Omental fat pad (tissue), 4 donors: ENCODE measurements around the gene ATP9A. TPM values are rescaled to one million over a fixed set of nuclear protein-coding genes. Genes with fewer than 3 reads are reported as not detected.
A peak's percentile ranks its signal among the peaks of the same experiment; 100 is the strongest.
"Not testable (repeated sequence)": the region's sequence is repeated elsewhere in the genome, so short reads cannot be mapped to it uniquely, and the experiment has no call there.

Experiments used
- ATAC-seq: fragments of 150-250 bp; one replicate; pipeline ENCODE4 v1.9.1; 2016; ENCODE audit warnings: mild to moderate bottlenecking, moderate library complexity; ENCODE audit not compliant: low FRiP score
- DNase-seq: peaks from one replicate; pipeline ENCODE4 v3.0.0-alpha.2; 2019; ENCODE audit warnings: low spot score
- total RNA-seq, 4 donors: library from RNA; depleted of rRNA; stranded (reverse); fragments of >200 nt; gene quantifications; one replicate each; pipeline ENCODE4 v1.1.0, GENCODE V29; 2016
- TF ChIP-seq, protein P1 (sequence below), 3 donors: fragments of 450-650 bp; IDR thresholded peaks; one replicate each; pipeline ENCODE4 v1.5.1; 2016 to 2017; ENCODE audit warnings: antibody characterized with exemption in 3 of 3, mild to moderate bottlenecking in 3 of 3, moderate library complexity in 2 of 3

Gene ATP9A
- total RNA-seq, 4 donors from 2014 or later, result 16.7 to 129 (median 55.0) TPM

DNA sequence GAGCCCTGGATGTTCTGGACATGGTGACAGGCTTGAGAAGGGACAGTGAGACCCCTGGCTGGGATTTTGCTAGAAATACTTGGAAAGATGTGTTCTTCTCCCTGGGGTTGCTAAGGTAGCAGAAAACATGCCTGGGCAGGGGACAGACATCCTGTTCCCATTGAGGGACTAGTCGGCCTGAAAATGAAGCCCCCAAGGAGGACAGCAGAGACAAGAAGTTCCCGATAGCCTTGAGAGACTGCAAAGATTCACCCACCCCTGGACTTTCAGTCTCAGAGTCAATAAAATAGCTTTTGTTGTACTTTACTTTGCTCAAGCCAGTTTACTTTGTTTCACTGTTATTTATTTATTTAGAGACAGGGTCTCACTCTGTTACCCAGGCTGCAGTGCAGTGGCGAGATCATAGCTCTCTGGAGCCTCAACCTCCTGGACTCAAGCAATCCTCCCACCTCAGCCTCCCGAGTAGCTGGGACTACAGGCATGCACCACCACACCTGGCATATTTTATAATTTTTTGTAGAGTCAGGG lies 28.4 kb downstream of the ATP9A start:
- DNase-seq (no peak), ATAC-seq (no peak)
- TF ChIP-seq, protein P1, sequence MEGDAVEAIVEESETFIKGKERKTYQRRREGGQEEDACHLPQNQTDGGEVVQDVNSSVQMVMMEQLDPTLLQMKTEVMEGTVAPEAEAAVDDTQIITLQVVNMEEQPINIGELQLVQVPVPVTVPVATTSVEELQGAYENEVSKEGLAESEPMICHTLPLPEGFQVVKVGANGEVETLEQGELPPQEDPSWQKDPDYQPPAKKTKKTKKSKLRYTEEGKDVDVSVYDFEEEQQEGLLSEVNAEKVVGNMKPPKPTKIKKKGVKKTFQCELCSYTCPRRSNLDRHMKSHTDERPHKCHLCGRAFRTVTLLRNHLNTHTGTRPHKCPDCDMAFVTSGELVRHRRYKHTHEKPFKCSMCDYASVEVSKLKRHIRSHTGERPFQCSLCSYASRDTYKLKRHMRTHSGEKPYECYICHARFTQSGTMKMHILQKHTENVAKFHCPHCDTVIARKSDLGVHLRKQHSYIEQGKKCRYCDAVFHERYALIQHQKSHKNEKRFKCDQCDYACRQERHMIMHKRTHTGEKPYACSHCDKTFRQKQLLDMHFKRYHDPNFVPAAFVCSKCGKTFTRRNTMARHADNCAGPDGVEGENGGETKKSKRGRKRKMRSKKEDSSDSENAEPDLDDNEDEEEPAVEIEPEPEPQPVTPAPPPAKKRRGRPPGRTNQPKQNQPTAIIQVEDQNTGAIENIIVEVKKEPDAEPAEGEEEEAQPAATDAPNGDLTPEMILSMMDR (IDR thresholded peaks at IDR 0.05), result no peak

DNA sequence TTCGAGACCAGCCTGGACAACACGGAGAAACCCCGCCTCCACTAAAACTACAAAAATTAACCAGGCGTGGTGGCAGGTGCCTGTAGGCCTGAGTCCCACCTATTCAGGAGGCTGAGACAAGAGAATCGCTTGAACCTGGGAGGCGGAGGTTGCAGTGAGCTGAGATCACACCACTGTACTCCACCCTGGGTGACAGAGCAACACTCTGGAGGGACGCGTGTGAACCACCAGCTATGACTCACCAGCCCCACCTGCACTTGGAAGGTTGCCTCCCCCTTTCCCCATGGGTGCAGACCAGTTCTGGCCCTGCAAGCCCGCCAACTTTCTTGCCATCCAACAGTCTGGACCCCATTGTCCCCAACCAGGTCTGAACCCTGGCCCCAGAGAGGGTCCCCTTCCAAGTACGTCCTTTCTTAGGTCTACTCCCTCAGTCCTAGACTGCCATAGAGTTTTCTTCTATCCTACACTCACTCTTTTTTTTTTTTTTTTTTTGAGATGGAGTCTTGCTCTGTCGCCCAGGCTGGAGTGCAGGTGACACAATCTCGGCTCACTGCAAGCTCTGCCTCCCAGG lies 29.2 kb downstream of the ATP9A start:
- DNase-seq (no peak), ATAC-seq (no peak)
- TF ChIP-seq, protein P1 (IDR thresholded peaks at IDR 0.05), result no peak

DNA sequence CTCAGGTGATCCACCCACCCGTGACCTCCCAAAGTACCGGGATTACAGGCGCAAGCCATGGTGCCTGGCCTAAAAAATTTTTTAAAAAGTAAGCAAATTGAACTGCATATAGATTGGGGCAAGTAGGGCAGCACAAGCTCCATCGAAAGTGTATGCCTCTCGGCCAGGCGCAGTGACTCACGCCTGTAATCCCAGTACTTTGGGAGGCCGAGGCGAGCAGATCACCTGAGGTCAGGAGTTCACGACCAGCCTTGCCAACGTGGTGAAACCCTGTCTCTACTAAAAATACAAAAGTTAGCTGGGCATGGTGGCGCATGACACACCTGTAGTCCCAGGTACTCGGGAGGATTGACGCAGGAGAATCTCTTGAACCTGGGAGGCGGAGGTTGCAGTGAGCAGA lies 29.9 kb downstream of the ATP9A start:
- ATAC-seq, DNase-seq: not testable (repeated sequence)

DNA sequence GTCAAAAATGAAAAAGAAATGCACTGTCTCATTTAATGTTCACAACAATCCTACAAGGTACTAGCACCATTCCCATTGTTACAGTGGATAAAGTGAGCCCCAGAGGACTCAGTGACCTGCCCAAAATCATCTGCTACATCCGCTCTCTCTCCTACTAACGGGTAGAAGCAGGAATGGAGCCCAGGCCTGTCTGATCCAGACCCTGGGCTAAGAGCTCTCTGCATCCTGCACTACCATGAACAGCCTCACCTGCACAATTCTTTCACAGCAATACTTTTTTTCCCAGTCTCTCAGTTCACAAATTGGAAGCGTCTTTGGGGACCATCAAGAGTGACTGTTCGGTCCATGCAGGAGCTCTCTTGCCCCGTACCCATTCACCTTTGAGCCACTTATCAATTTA lies 31.2 kb downstream of the ATP9A start:
- ATAC-seq (no peak), DNase-seq (no peak)
- TF ChIP-seq, protein P1 (IDR thresholded peaks at IDR 0.05), result no peak

DNA sequence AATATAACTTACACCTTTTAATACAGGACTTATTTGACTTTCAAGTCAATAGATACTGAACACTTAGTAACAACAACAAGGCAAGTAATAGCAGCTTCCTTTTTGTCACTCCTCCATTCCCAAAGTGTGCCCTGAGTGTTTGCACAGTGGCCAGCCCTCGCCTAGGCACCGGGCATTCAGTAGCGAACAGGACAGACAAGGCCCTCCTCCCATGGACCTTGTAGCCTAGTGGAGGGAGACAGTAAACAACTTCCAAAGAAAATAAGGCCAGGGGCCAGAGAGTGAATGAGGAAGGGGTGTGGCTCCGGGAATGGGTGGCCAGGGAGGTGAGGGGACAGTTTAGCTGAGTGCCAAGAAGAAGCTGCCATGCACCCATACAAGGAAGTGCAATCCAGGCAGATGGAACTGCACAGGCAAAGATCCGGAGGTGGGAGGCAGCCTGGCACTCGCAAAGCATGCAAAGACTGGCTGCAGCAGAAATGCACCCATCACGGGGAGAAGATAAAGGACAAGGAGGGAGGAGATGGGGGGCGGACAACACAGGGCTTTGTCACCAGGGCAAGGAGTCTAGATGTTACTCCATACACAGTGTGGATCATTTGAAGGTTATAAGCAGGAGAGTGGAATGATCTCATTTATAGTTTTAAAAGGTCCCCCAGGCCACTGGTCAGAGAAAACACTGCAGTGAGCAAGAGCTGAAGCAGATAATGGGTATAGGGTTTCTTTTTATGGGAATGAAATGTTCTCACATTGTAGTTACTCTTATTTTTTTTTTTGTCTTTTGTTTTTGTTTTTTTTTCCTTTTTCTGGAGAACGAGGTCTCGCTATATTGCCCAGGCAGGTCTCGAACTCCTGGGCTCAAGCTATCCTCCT lies 32.2 kb downstream of the ATP9A start:
- TF ChIP-seq, protein P1 (IDR thresholded peaks at IDR 0.05), result no peak
- DNase-seq (no peak), ATAC-seq (peak; percentile 31)

DNA sequence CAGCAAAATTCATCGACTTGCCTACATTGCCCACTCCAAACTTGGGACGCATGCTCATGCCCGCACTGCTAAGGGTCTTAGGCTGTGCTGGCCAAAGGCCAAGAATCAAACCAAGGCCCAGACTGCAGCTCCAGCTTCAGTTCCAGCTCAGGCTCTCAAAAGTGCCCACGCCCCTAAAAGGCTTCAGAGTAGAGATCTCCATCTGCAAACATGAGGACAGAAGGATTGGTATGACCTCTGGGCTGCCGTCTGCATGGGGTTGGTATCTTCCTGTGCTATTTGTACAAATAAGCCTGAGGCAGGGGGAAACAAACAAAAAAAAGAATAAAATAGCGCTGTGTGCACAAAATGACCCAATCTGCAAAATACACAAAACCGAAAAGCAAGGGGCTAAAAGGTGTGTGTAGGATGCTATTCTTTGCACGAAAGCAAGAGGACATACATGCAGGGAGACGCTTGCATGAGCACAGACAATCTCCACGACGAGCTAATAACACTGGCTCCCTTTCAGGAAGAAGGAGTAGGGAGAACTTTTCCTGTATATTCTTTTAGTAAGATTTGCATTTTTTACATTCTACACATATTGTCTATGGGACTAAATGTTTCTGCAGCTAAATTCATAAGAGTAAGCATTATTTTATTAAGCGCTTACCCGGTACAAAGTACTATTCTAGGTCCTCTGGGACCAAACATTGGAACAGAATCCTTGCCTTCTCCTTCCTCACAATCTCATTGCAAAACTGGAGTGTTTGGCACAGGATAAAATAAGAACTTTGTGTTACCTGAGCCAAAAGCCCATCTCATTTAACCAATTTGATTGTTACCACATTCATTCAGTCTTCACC lies 33.1 kb downstream of the ATP9A start:
- DNase-seq, result no peak
- TF ChIP-seq, protein P1 (IDR thresholded peaks at IDR 0.05), result no peak
- ATAC-seq, result peak; percentile 21

DNA sequence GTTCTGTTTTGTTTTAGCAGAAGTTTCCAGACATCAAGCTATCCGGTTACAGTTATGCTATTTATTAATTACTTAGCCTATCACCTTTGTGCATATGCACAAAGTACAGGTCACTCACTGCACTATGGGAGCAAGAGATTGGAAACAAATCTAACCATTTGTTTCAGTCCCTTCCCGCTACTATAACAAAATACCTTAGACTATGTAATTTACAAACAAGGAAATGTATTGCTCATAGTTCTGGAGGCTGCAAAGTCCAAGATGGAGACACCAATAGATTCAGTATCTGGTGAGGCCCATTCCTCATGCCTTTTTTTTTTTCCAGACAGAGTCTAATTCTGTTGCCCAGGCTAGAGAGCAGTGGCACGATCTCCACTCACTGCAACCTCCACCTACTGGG lies 35.1 kb downstream of the ATP9A start:
- ATAC-seq (no peak), DNase-seq (no peak)
- TF ChIP-seq, protein P1 (IDR thresholded peaks at IDR 0.05), result no peak
